ENCODE results near the gene RNF115. TPM values are rescaled to one million over a fixed set of nuclear protein-coding genes. Genes with fewer than 3 reads are reported as not detected.

RNF115 gene
- total and polyA plus RNA-seq, 2 of the 13 experiments (the other 11 are each of a cell fraction or from before 2014, with no cell fraction given), result 6.0 to 10.1 TPM

GRCh38 chr1:145710291-145711027 lies 113.4 kb downstream of the RNF115 start:
- POLR2A ChIA-PET, result interaction anchor here (0.7 to 4.3 kb wide), 6 partner anchors 8 to 254 kb away, joined by 3 to 45 read pairs (median 6); partner anchors contain the start of genes ANKRD34A, POLR3C, POLR3GL and RNF115
- Histone ChIP-seq H3K27me3 (ENCODE audit: control insufficient read depth in 1 of 2, insufficient read depth in 2 of 2, low read length in 2 of 2) (no peaks in the 10 kb centered on the region), H3K27ac (ENCODE audit: extremely low read length, insufficient read depth, low read length) (peak overlapping the region; percentile 75), H3K36me3 (replicated peaks in 1 of 2; ENCODE audit: control insufficient read depth in 1 of 2, insufficient read depth in 2 of 2, low read length in 2 of 2) (no peaks in the 10 kb centered on the region), H4K20me1 (ENCODE audit: insufficient read depth, low read length) (no peaks in the 10 kb centered on the region), H3K9me3 (ENCODE audit: low read length) (no peaks in the 10 kb centered on the region), H3K4me1 (ENCODE audit: insufficient read depth, low read length) (peaks cover 98% of the 10 kb centered on the region), H3K9ac (ENCODE audit: insufficient read depth, low read depth, low read length) (no peak overlapping the region), H3K4me3 (replicated peaks in 1 of 3; ENCODE audit: insufficient read depth in 1 of 3, low read depth in 2 of 3, low read length in 3 of 3) (no peak overlapping the region), H3K79me2 (ENCODE audit: insufficient read depth, low read length) (peaks cover 7% of the 10 kb centered on the region), H3K4me2 (ENCODE audit: low read depth, low read length) (peak overlapping the region; percentile 69), H2AFZ (ENCODE audit: low read length) (no peak overlapping the region)
- CTCF ChIA-PET (ENCODE audit: low intra/inter-chr PET ratio, low total read pairs), result no interaction called here
- in situ Hi-C loops (cut with HindIII; ENCODE audit: extremely low pct_ligation_motif_present, low pct_unique_long_range_greater_than_20kb), result no loop called here
- no TSS peak for BruUV-seq (replicated peaks)
- intact Hi-C loops (cut with micrococcal nuclease; ENCODE audit: unreplicated experiment), result no loop called here
- 55% methylated on average over 4 of the region's 4 CpGs for WGBS (ENCODE audit: low lambda C conversion rate)
- ATAC-seq (no peak), DNase-seq (ENCODE audit: low spot score) (no peak), FAIRE-seq (no peak)
- TF ChIP-seq CSRNP2 (CRISPR knock-in tag; conservative IDR thresholded peaks at IDR 0.05; ENCODE audit: low read depth), result no peak
- TF ChIP-seq KLF11 (CRISPR knock-in tag; IDR thresholded peaks at IDR 0.05), result no peak
- no peak for TF ChIP-seq SRY (CRISPR knock-in tag; IDR thresholded peaks at IDR 0.05)
- 0 out of 2 replicates have a peak, but pooled peaks have one; percentile 10 for TF ChIP-seq FOXA3 (CRISPR knock-in tag; IDR thresholded peaks at IDR 0.05)
- TF ChIP-seq GATAD2A (CRISPR knock-in tag; IDR thresholded peaks at IDR 0.05), result 0 out of 2 replicates have a peak, but pooled peaks have one; percentile 22
- TF ChIP-seq DNMT1 (CRISPR knock-in tag; IDR thresholded peaks at IDR 0.05), result no peak
- no peak for TF ChIP-seq HOXA9 (CRISPR knock-in tag; IDR thresholded peaks at IDR 0.05; ENCODE audit: borderline replicate concordance)
- TF ChIP-seq HNF4A (CRISPR knock-in tag; IDR thresholded peaks at IDR 0.05), result 0 out of 2 replicates have a peak, but pooled peaks have one; percentile 15
- no peak for TF ChIP-seq WIZ (CRISPR knock-in tag; IDR thresholded peaks at IDR 0.05)
- TF ChIP-seq ZBTB7A (CRISPR knock-in tag; IDR thresholded peaks at IDR 0.05), result no peak
- no peak for TF ChIP-seq SNAPC2 (CRISPR knock-in tag; IDR thresholded peaks at IDR 0.05)
- no peak for TF ChIP-seq HNRNPH1 (optimal IDR thresholded peaks at IDR 0.05; ENCODE audit: low read depth, low read length)
- no peak for TF ChIP-seq HNF4G (IDR thresholded peaks at IDR 0.05; ENCODE audit: borderline replicate concordance, low read depth, low read length)
- TF ChIP-seq HNF4G (CRISPR knock-in tag; IDR thresholded peaks at IDR 0.05; ENCODE audit: borderline replicate concordance, low read depth), result no peak
- no peak for TF ChIP-seq ZBTB46 (CRISPR knock-in tag; IDR thresholded peaks at IDR 0.05; ENCODE audit: borderline replicate concordance)
- no peak for TF ChIP-seq SNAPC4 (CRISPR knock-in tag; IDR thresholded peaks at IDR 0.05)
- no peak for TF ChIP-seq ZNF619 (CRISPR knock-in tag; IDR thresholded peaks at IDR 0.05)

Data from HepG2 (cell line).